Measurements from ENCODE around the gene LSM7.
A peak's percentile ranks its signal among the peaks of the same experiment; 100 is the strongest.

The LSM7 gene

GRCh38 chr19:2359992-2360685 is 31.8 kb upstream of the LSM7 start, which contains the start of gene TMPRSS9:
Gene TMPRSS9, plus strand, starts transcription at chr19:2360265. Its CDS starts 29,521 bp downstream, at chr19:2389786.
- TF ChIP-seq ZNF274 (IDR thresholded peaks at IDR 0.05; ENCODE audit: low read depth, low read length) (no peak), YY1 (IDR thresholded peaks at IDR 0.05; ENCODE audit: insufficient read depth, insufficient read length) (no peak), SUZ12 (IDR thresholded peaks at IDR 0.05; ENCODE audit: extremely low read depth, insufficient read depth, insufficient read length) (no peak)
- Histone ChIP-seq H3K4me1 (ENCODE audit: insufficient read depth, insufficient read length) (peaks cover 11% of the 10 kb centered on the region), H3K4me3 (ENCODE audit: insufficient read length, low read depth) (no peak within 1 kb of the TSS), H3K36me3 (ENCODE audit: insufficient read depth, insufficient read length, low read length) (peaks cover 12% of the 10 kb centered on the region), H3K27me3 (ENCODE audit: insufficient read depth, insufficient read length) (peaks cover 4% of the 10 kb centered on the region), H3K9ac (ENCODE audit: insufficient read length, low read depth) (peak within 1 kb of the TSS; percentile 1), H3K9me3 (ENCODE audit: insufficient read depth, low read length) (no peaks in the 10 kb centered on the region)
- DNase-seq (ENCODE audit: low read depth, low spot score): no peak

GRCh38 chr19:2358548-2359173 is 30.3 kb upstream of the LSM7 start:
- Histone ChIP-seq H3K4me3 (ENCODE audit: insufficient read length, low read depth) (no peak overlapping the region), H3K27me3 (ENCODE audit: insufficient read depth, insufficient read length) (peaks cover 4% of the 10 kb centered on the region), H3K9ac (ENCODE audit: insufficient read length, low read depth) (no peak overlapping the region), H3K4me1 (ENCODE audit: insufficient read depth, insufficient read length) (peaks cover 11% of the 10 kb centered on the region), H3K36me3 (ENCODE audit: insufficient read depth, insufficient read length, low read length) (peaks cover 26% of the 10 kb centered on the region), H3K9me3 (ENCODE audit: insufficient read depth, low read length) (no peaks in the 10 kb centered on the region)
- TF ChIP-seq YY1 (IDR thresholded peaks at IDR 0.05; ENCODE audit: insufficient read depth, insufficient read length) (no peak), SUZ12 (IDR thresholded peaks at IDR 0.05; ENCODE audit: extremely low read depth, insufficient read depth, insufficient read length) (no peak), ZNF274 (IDR thresholded peaks at IDR 0.05; ENCODE audit: low read depth, low read length) (no peak)
- DNase-seq (ENCODE audit: low read depth, low spot score): no peak

- Histone ChIP-seq H3K9me3 (ENCODE audit: insufficient read depth, low read length) (no peaks in the 10 kb centered on the region), H3K36me3 (ENCODE audit: insufficient read depth, insufficient read length, low read length) (peaks cover 38% of the 10 kb centered on the region), H3K27me3 (ENCODE audit: insufficient read depth, insufficient read length) (peaks cover 4% of the 10 kb centered on the region), H3K9ac (ENCODE audit: insufficient read length, low read depth) (no peak overlapping the region), H3K4me1 (ENCODE audit: insufficient read depth, insufficient read length) (peaks cover 7% of the 10 kb centered on the region), H3K4me3 (ENCODE audit: insufficient read length, low read depth) (no peak overlapping the region)
- TF ChIP-seq ZNF274 (IDR thresholded peaks at IDR 0.05; ENCODE audit: low read depth, low read length) (no peak), SUZ12 (IDR thresholded peaks at IDR 0.05; ENCODE audit: extremely low read depth, insufficient read depth, insufficient read length) (no peak), YY1 (IDR thresholded peaks at IDR 0.05; ENCODE audit: insufficient read depth, insufficient read length) (no peak)
- DNase-seq (ENCODE audit: low read depth, low spot score): no peak
Observed at GRCh38 chr19:2357279-2358206, 29.2 kb upstream of the LSM7 start.

GRCh38 chr19:2356036-2356646 is 27.8 kb upstream of the LSM7 start:
- no peak overlapping the region for H3K4me3 ChIP-seq (ENCODE audit: insufficient read length, low read depth)
- no peaks in the 10 kb centered on the region for H3K9me3 ChIP-seq (ENCODE audit: insufficient read depth, low read length)
- H3K36me3 ChIP-seq (ENCODE audit: insufficient read depth, insufficient read length, low read length): peaks cover 46% of the 10 kb centered on the region
- no peak overlapping the region for H3K9ac ChIP-seq (ENCODE audit: insufficient read length, low read depth)
- peaks cover 4% of the 10 kb centered on the region for H3K27me3 ChIP-seq (ENCODE audit: insufficient read depth, insufficient read length)
- no peak for DNase-seq (ENCODE audit: low read depth, low spot score)
- TF ChIP-seq YY1 (IDR thresholded peaks at IDR 0.05; ENCODE audit: insufficient read depth, insufficient read length) (no peak), ZNF274 (IDR thresholded peaks at IDR 0.05; ENCODE audit: low read depth, low read length) (no peak), SUZ12 (IDR thresholded peaks at IDR 0.05; ENCODE audit: extremely low read depth, insufficient read depth, insufficient read length) (no peak)
- peaks cover 7% of the 10 kb centered on the region for H3K4me1 ChIP-seq (ENCODE audit: insufficient read depth, insufficient read length)

- Histone ChIP-seq H3K9ac (ENCODE audit: insufficient read length, low read depth) (no peak overlapping the region), H3K4me3 (ENCODE audit: insufficient read length, low read depth) (no peak overlapping the region), H3K4me1 (ENCODE audit: insufficient read depth, insufficient read length) (peaks cover 6% of the 10 kb centered on the region), H3K36me3 (ENCODE audit: insufficient read depth, insufficient read length, low read length) (peaks cover 53% of the 10 kb centered on the region), H3K9me3 (ENCODE audit: insufficient read depth, low read length) (no peaks in the 10 kb centered on the region), H3K27me3 (ENCODE audit: insufficient read depth, insufficient read length) (peaks cover 1% of the 10 kb centered on the region)
- no peak for DNase-seq (ENCODE audit: low read depth, low spot score)
- TF ChIP-seq SUZ12 (IDR thresholded peaks at IDR 0.05; ENCODE audit: extremely low read depth, insufficient read depth, insufficient read length): no peak
- no peak for TF ChIP-seq YY1 (IDR thresholded peaks at IDR 0.05; ENCODE audit: insufficient read depth, insufficient read length)
- no peak for TF ChIP-seq ZNF274 (IDR thresholded peaks at IDR 0.05; ENCODE audit: low read depth, low read length)
Observed at GRCh38 chr19:2355168-2356035, 27.0 kb upstream of the LSM7 start.

- Histone ChIP-seq H3K9ac (ENCODE audit: insufficient read length, low read depth) (no peak overlapping the region), H3K4me1 (ENCODE audit: insufficient read depth, insufficient read length) (peaks cover 4% of the 10 kb centered on the region), H3K36me3 (ENCODE audit: insufficient read depth, insufficient read length, low read length) (peaks cover 60% of the 10 kb centered on the region), H3K27me3 (ENCODE audit: insufficient read depth, insufficient read length) (no peaks in the 10 kb centered on the region), H3K4me3 (ENCODE audit: insufficient read length, low read depth) (no peak overlapping the region), H3K9me3 (ENCODE audit: insufficient read depth, low read length) (no peaks in the 10 kb centered on the region)
- TF ChIP-seq ZNF274 (IDR thresholded peaks at IDR 0.05; ENCODE audit: low read depth, low read length) (no peak), YY1 (IDR thresholded peaks at IDR 0.05; ENCODE audit: insufficient read depth, insufficient read length) (no peak), SUZ12 (IDR thresholded peaks at IDR 0.05; ENCODE audit: extremely low read depth, insufficient read depth, insufficient read length) (no peak)
- no peak for DNase-seq (ENCODE audit: low read depth, low spot score)
Observed at GRCh38 chr19:2354670-2355069, 26.3 kb upstream of the LSM7 start.

All from NT2/D1 (cell line).